ENCODE results near the gene ARSJ.

The ARSJ gene

DNA sequence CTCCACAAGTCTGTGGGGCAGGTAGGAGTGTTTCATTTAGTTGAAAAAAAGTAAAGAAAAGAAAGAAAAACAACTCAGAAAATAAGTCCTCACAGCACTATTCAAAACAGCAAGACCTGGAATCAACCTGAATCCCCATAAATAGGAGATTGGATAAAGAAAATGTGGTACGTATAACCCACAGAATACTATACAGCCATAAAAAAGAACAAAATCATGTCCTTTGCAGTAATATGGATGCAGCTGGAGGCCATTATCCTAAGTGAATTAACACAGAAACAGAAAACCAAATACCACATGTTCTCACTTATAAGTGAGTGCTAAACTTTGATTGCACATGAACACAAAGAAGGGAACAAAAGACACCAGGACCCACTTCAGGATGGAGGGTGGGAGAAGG is 71.9 kb downstream of the ARSJ start:
- Mint-ChIP-seq H3K9me3 (no peaks in the 10 kb centered on the region), H3K4me1 (no peaks in the 10 kb centered on the region), H3K36me3 (no peaks in the 10 kb centered on the region), H3K4me3 (no peak overlapping the region), H3K27me3 (peaks cover 10% of the 10 kb centered on the region), H3K27ac (no peak overlapping the region)
- ATAC-seq, result no peak

DNA sequence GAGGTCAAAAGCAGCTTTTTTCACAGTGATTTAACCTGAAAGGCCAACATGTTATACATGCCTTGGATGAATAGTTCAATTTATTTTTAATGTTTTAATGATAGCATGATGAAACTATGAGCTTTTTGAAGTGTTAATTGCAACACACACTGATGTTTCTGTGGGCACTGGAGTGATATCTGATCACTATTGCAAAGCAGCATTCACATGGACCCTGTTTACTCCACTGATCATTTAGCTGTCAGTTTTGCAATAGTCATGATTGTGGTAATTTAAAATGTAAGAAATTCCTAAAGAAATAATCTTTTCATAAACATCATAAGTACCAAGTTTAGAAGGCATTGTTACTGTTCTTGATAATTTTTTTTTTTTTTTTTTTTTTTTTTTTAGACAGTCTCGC is 74.1 kb downstream of the ARSJ start:
- ATAC-seq, result no peak
- H3K36me3 Mint-ChIP-seq, result no peaks in the 10 kb centered on the region
- H3K4me3 Mint-ChIP-seq, result no peak overlapping the region
- H3K4me1 Mint-ChIP-seq, result peaks cover 6% of the 10 kb centered on the region
- H3K27me3 Mint-ChIP-seq, result peaks cover 10% of the 10 kb centered on the region
- H3K27ac Mint-ChIP-seq, result no peak overlapping the region
- H3K9me3 Mint-ChIP-seq, result no peaks in the 10 kb centered on the region

DNA sequence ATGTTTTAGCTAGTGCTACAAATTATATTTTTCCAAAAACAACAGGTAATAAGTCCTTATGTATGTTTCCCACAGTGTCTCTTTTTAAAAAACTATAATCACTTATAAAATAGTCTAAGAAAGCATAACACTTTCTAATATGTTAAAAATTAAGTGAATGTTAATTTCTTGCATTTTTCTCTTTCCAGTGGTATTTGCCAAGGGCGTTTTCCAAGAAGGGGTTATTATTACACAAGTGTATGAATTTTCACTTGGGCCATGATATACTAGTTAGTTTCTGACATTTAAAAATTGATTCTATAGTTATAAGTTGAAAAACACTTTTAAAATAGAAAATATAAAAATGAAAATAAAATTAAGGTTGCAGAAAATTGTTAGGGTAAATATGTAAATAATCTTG is 74.6 kb downstream of the ARSJ start:
- H3K9me3 Mint-ChIP-seq, result no peaks in the 10 kb centered on the region
- peaks cover 8% of the 10 kb centered on the region for H3K4me1 Mint-ChIP-seq
- H3K27ac Mint-ChIP-seq, result no peak overlapping the region
- no peak overlapping the region for H3K4me3 Mint-ChIP-seq
- H3K27me3 Mint-ChIP-seq, result peaks cover 10% of the 10 kb centered on the region
- no peaks in the 10 kb centered on the region for H3K36me3 Mint-ChIP-seq
- no peak for ATAC-seq

DNA sequence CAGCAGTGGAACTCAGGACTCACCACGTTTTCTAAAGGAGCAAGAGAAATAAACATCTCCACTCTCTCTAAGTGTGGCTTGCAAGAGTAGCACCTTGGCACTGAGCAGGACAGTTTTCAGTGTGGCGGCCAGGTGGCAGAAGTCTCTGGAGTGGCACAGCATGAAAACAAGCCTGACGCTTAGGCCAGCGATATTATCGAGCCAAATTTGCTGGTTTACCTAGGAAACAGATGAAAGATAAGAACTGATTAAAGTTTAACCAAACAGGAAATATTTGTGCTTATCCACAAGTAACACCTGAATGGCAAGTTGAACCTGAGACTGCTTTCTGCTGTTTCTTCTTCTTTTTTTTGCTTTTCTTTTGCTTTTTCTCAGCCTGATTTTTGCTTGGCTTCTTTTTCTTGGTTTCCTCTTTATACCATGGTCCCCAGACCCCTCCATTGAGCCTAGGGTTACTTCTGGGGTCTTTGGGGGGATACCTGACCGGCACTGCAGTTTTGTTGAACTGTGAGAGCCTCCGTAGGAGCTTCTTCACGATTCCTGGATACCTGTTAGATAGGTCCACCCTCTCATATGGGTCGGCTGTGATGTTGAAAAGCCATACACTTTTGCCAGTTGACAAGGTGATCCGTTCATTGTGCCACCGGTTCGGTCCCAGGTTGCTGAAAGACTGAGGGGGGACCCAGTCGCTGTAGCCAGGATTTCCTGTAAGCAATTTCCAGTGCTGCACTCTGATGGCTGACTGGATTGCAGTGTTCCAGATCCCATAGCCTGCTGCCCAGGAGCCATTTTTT is 77.3 kb downstream of the ARSJ start:
- H3K4me3 Mint-ChIP-seq, result no peak overlapping the region
- ATAC-seq, result no peak
- peak overlapping the region; percentile 34 for H3K27ac Mint-ChIP-seq
- H3K27me3 Mint-ChIP-seq, result peaks cover 10% of the 10 kb centered on the region
- H3K36me3 Mint-ChIP-seq, result no peaks in the 10 kb centered on the region
- H3K4me1 Mint-ChIP-seq, result peaks cover 12% of the 10 kb centered on the region
- H3K9me3 Mint-ChIP-seq, result no peaks in the 10 kb centered on the region

DNA sequence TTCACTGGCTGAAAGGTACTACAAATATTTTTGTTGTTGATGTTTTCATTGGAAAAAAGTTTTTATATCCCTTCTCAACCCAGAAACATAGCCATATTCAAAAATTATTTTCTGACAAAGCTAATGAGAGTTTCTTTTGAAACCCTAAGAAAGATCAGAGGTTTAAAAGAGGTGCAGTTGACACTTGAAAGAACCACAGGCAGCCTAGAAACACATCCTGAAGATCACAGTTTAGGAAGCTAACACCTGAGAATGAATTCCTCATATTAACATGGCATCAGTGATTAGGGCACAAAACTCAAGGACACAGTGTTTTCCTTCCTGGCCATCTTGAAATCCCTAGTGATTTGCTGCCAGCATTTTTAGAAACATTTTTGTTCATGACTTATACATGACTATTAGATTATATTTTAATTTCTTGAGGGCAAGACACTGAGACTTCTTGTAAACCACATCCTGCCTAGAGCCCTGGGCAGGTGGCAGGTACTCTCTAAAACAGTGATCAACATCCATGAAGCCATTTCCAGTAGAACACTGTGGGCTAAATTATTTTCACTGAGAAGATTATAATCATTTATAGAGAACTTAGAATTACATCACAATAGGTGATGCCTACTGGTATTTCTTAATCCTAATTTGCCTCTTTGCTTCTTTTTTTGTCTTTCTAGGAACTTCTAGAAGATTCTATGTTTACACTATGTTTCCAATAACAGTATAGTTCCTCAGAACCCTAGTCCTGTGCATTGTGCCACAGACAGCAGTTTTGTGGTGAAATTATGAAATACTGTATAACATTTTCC is 80.0 kb downstream of the ARSJ start:
- Mint-ChIP-seq H3K36me3 (no peaks in the 10 kb centered on the region), H3K27ac (no peak overlapping the region), H3K4me3 (no peak overlapping the region), H3K4me1 (peaks cover 12% of the 10 kb centered on the region), H3K27me3 (no peaks in the 10 kb centered on the region), H3K9me3 (no peaks in the 10 kb centered on the region)
- peak; percentile 83 for ATAC-seq

DNA sequence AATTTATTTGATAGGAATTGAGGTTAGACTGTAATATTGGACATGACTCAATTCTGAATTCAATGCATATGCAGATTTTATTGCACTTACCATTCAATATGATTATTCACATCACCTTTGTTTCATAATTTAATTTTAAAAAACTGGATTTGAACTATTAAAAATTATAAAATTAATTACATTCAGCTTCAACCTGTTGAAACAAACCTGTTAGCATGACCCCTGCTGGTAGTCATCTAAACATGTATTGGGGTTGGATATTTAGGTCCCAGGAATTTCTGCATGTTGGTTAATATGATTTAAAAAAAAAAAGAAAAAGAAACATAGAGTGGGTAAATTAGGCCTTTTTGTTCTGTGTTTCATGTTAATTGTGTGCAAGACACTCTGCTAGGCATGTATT is 85.9 kb downstream of the ARSJ start:
- no peak for ATAC-seq
- peaks cover 4% of the 10 kb centered on the region for H3K9me3 Mint-ChIP-seq
- no peaks in the 10 kb centered on the region for H3K36me3 Mint-ChIP-seq
- no peak overlapping the region for H3K4me3 Mint-ChIP-seq
- H3K27me3 Mint-ChIP-seq, result no peaks in the 10 kb centered on the region
- no peaks in the 10 kb centered on the region for H3K4me1 Mint-ChIP-seq
- no peak overlapping the region for H3K27ac Mint-ChIP-seq

DNA sequence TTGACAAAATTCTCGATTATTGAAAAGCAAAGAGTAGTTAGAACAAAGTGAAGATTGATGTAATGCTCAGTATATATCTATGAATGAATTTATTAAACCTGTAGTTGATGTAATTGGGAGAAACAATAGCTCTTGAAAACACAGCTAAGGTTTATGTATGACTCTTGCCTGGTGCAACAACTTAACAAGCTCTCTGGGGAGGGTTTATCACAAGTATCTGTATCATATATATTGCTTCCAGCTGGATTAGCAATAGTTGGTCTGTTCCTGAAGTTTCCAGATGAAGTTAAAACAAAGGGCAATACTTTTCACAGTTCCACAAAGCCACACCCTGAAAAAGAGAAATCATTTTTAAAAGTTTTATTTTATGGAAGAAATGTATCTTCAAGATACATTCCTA is 91.4 kb downstream of the ARSJ start:
- Mint-ChIP-seq H3K4me3 (no peak overlapping the region), H3K4me1 (no peaks in the 10 kb centered on the region), H3K27ac (no peak overlapping the region), H3K9me3 (peaks cover 4% of the 10 kb centered on the region), H3K36me3 (no peaks in the 10 kb centered on the region), H3K27me3 (no peaks in the 10 kb centered on the region)
- ATAC-seq, result no peak

DNA sequence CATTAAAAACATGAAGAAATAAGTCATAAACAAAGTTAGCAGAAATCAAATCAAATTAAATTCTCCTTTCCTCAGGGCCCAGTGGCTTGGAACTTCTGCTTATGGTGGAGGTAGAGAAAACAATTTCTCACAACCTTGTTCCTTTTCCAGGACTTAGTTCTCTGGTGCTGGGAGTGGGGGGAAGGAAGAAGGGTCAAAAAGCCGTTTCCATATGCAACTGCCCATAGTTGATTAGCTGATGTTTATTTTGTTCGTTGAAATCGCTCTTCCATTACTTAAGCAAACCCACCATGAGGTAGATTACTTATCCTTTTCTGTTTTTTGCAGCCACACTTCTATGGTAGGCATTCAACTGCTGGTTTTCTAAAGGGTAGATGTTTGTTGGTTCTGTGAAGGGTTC is 94.2 kb downstream of the ARSJ start:
- Mint-ChIP-seq H3K9me3 (peaks cover 4% of the 10 kb centered on the region), H3K27ac (no peak overlapping the region), H3K27me3 (no peaks in the 10 kb centered on the region), H3K4me1 (no peaks in the 10 kb centered on the region), H3K36me3 (no peaks in the 10 kb centered on the region), H3K4me3 (no peak overlapping the region)
- no peak for ATAC-seq

DNA sequence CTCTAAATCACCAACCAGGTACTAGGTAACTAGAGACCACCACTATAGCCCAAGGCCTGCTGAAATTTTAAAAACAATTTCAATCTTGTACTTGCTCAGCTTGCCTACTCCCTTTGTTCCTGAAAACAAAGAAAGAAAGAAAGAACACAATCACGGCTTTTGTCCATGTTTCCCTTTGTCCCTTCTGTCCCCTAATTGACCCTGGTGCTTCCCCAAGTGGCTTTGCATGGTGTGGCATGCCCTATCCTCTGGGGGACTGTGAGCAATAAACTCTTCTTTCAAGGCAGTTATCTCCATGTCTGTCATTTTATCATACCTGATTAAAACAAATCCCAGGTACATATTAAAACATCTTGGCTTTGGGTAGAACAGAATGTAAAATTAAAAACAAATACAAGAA is 94.8 kb downstream of the ARSJ start:
- Mint-ChIP-seq H3K27ac (no peak overlapping the region), H3K9me3 (peaks cover 1% of the 10 kb centered on the region), H3K4me1 (no peaks in the 10 kb centered on the region), H3K4me3 (no peak overlapping the region), H3K27me3 (no peaks in the 10 kb centered on the region), H3K36me3 (no peaks in the 10 kb centered on the region)
- ATAC-seq, result no peak

DNA sequence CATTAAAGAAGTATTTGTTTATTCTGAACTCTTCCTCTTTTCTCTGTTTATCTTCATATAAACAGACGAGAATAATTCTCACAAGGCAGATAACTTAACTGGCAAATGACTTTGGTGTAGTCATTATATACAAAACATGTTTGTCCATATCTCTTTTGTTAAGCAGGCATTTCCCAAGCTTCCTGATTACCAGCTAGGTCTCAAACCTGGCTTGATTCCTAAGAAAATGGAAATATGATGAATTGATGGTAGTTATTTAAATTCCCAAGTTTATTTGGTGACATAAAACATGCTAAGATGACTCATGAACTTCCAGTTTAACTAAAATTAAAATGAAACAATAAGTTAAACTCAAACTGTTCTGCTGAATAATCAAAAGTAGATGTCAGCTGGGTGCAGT is 96.8 kb downstream of the ARSJ start:
- Mint-ChIP-seq H3K4me1 (no peaks in the 10 kb centered on the region), H3K36me3 (no peaks in the 10 kb centered on the region), H3K27ac (no peak overlapping the region), H3K4me3 (no peak overlapping the region), H3K27me3 (no peaks in the 10 kb centered on the region), H3K9me3 (no peaks in the 10 kb centered on the region)
- no peak for ATAC-seq

DNA sequence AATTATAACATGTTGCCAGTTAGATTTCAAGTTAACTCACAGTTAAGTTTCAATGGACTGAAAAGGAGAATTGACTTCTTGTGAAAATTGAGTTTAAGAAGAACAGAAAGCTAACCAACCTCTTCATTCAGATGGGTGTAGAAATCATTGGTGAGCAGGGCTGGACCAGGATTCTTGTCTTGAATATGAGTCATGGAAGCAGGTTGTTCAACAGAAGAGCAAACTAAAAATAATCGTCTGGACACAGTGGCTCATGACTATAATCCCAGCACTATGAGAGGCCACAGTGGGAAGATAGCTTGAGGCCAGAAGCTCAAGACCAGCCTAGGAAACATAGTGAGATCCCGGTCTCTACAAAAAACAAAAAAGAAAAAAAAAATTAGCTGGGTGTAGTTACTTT is 98.2 kb downstream of the ARSJ start:
- no peak for ATAC-seq
- H3K4me1 Mint-ChIP-seq, result no peaks in the 10 kb centered on the region
- H3K9me3 Mint-ChIP-seq, result no peaks in the 10 kb centered on the region
- H3K27me3 Mint-ChIP-seq, result no peaks in the 10 kb centered on the region
- H3K36me3 Mint-ChIP-seq, result no peaks in the 10 kb centered on the region
- H3K4me3 Mint-ChIP-seq, result no peak overlapping the region
- no peak overlapping the region for H3K27ac Mint-ChIP-seq

DNA sequence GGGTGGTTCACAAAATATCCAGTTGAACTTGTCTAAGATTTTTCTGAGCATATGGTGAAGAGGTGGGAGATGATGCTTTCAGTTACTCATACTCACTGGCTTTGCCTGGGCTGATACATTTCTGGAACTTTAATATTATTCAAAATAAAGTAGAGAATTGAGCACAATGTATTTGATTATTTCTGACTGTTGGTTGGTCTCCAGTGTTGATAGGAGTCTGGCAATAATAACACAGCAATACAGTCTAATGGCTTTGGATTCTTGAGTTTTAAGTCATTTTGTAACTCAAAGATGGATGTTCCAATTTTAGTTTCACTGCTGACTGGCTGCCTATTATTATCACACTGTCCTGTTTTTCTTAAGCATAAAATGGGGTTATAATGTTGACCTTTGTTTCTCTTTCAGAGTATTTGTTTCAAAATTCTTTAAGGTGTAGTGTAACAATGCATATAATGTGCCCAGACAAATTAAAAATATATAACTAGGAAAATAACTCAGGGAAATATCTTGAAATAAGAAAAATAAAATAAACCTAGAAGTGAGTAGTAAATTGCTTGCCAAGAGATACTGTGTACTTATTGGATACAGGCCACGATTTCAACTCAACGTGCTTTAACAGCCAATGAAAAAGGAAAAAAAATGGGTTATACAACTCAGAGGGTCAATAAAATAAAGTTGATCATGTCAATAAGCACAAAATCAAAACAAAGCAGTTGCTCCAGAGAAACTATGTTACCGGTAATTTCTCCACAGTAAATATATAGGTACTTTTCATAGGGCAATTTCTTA is 99.0 kb downstream of the ARSJ start:
- no peak overlapping the region for H3K27ac Mint-ChIP-seq
- no peak for ATAC-seq
- no peaks in the 10 kb centered on the region for H3K27me3 Mint-ChIP-seq
- no peaks in the 10 kb centered on the region for H3K36me3 Mint-ChIP-seq
- no peaks in the 10 kb centered on the region for H3K9me3 Mint-ChIP-seq
- no peaks in the 10 kb centered on the region for H3K4me1 Mint-ChIP-seq
- H3K4me3 Mint-ChIP-seq, result no peak overlapping the region

DNA sequence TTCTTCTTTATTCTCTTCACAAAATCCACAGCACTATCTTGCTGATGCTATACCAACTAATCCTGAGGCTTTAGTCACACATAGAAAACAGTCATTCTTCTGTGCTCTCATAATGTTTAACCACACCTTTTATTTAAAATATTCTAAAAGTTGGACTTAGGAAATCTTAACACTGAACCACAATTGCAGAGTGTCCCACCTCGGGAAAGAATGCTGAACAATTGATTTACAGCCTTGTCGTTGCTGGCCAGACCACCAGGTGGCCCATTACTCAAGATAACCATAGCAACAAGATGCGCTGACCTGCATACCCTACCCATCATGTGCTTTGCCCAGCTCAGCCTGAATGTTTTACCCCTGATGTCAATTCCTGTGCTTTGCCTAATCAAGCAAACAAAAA is 100.8 kb downstream of the ARSJ start:
- H3K4me1 Mint-ChIP-seq, result no peaks in the 10 kb centered on the region
- H3K36me3 Mint-ChIP-seq, result no peaks in the 10 kb centered on the region
- no peak overlapping the region for H3K4me3 Mint-ChIP-seq
- no peaks in the 10 kb centered on the region for H3K9me3 Mint-ChIP-seq
- ATAC-seq, result no peak
- no peaks in the 10 kb centered on the region for H3K27me3 Mint-ChIP-seq
- no peak overlapping the region for H3K27ac Mint-ChIP-seq

DNA sequence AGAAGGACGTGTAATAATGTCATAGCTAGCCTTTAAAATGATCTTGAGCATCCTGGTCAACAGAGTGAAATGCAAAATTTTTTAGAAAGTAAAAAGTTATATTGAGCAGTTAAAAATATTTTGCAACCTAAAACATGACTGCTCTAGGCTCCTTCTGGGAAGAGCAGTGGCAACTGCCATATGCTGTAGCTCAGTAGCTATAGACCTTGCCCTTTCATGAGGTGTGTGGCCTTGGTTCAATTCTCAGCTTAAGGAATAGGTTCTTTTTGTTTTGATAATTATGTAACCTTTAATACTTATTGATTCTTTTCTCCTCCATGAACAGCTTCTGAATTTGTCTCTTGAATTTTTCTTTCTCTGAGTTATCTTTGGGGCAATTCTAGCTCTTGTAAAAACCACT is 105.0 kb downstream of the ARSJ start:
- H3K27ac Mint-ChIP-seq, result no peak overlapping the region
- H3K27me3 Mint-ChIP-seq, result no peaks in the 10 kb centered on the region
- peaks cover 15% of the 10 kb centered on the region for H3K4me1 Mint-ChIP-seq
- peaks cover 8% of the 10 kb centered on the region for H3K9me3 Mint-ChIP-seq
- peaks cover 5% of the 10 kb centered on the region for H3K36me3 Mint-ChIP-seq
- no peak for ATAC-seq
- H3K4me3 Mint-ChIP-seq, result no peak overlapping the region

DNA sequence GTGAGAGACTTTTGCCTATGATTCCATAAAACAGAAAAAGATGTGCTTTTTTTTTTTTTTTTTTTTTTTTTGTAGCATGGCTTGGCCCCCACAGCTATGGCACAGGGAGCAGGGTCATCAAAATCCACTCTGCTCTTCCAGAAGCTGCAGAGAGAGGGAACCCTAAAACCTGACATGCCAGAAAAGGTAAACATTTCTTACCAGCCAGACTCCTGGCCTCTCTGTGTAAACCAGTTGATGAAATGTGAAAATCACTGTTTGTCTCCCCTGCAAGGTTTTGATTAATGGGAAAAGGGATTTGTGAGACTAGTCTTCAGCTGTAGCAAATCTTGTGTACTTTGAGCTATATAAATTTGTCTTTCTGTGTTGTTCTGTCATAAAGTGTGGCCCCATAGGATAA is 105.9 kb downstream of the ARSJ start:
- no peaks in the 10 kb centered on the region for H3K27me3 Mint-ChIP-seq
- peaks cover 8% of the 10 kb centered on the region for H3K9me3 Mint-ChIP-seq
- H3K27ac Mint-ChIP-seq, result no peak overlapping the region
- peaks cover 15% of the 10 kb centered on the region for H3K4me1 Mint-ChIP-seq
- peaks cover 5% of the 10 kb centered on the region for H3K36me3 Mint-ChIP-seq
- ATAC-seq, result no peak
- no peak overlapping the region for H3K4me3 Mint-ChIP-seq

All from stimulated activated memory B cell treated with anti-CD40 and anti-IgM and Interleukin-4, amounts not matched to agents 10 μg/mL and 1 μg/mL and 100 μg/mL, for 72 hours (primary cell).